Activated B cell treated with CpG ODN at 0.5 μM for 24 hours (primary cell): ENCODE data around the gene ACTR1A. TPM values are rescaled to one million over a fixed set of nuclear protein-coding genes. Genes with fewer than 3 reads are reported as not detected.
"Not testable (repeated sequence)": the region's sequence is repeated elsewhere in the genome, so short reads cannot be mapped to it uniquely, and the experiment has no call there.

Experiments
- ATAC-seq: fragments of 200-7000 bp; cut with Tn5 transposase; one replicate; pipeline ENCODE4 v1.10.0; 2021; ENCODE audit warnings: low read depth, mild to moderate bottlenecking, moderate library complexity
- CTCF ChIA-PET: fragments of 350-600 bp; sonication (Branson Sonifier 250); formaldehyde crosslinking; loops from one replicate; lab custom pipeline; 2021; ENCODE audit warnings: antibody characterized with exemption; lab: Charles Lee
- POLR2A ChIA-PET: fragments of 350-600 bp; sonication (Branson Sonifier 250); formaldehyde crosslinking; loops from one replicate; lab custom pipeline; 2021; ENCODE audit warnings: antibody characterized with exemption; lab: Charles Lee
- DNase-seq: peaks from one replicate; pipeline ENCODE4 v3.0.0; 2022
- H3K27ac Mint-ChIP-seq: one replicate; pipeline ENCODE4 v1.8.0; 2020; ENCODE audit warnings: mixed read lengths
- H3K27me3 Mint-ChIP-seq: one replicate; pipeline ENCODE4 v1.8.0; 2021; ENCODE audit warnings: mixed read lengths
- H3K36me3 Mint-ChIP-seq: one replicate; pipeline ENCODE4 v1.8.0; 2021; ENCODE audit warnings: low read depth, mixed read lengths
- H3K4me1 Mint-ChIP-seq: one replicate; pipeline ENCODE4 v1.8.0; 2021; ENCODE audit warnings: mixed read lengths
- H3K4me3 Mint-ChIP-seq: one replicate; pipeline ENCODE4 v1.8.0; 2020; ENCODE audit warnings: mild to moderate bottlenecking, mixed read lengths
- H3K9me3 Mint-ChIP-seq: one replicate; pipeline ENCODE4 v1.8.0; 2020; ENCODE audit warnings: mixed read lengths
- intact Hi-C: fragments of 100-400 bp; cut with micrococcal nuclease; formaldehyde crosslinking; loops from one replicate; pipeline ENCODE4 v1.15.1; 2024
- total RNA-seq: library from RNA; stranded (reverse); gene quantifications from 2 replicates; pipeline ENCODE4 v1.2.3, GENCODE V29; 2022
- TF ChIP-seq, protein P1 (sequence below): fragments of 200-600 bp; IDR thresholded peaks from one replicate; pipeline ENCODE4 v1.8.0; 2022; ENCODE audit warnings: antibody characterized with exemption, mild to moderate bottlenecking

ACTR1A gene
- total RNA-seq, 1 donor from 2014 or later: 71.9 TPM

DNA sequence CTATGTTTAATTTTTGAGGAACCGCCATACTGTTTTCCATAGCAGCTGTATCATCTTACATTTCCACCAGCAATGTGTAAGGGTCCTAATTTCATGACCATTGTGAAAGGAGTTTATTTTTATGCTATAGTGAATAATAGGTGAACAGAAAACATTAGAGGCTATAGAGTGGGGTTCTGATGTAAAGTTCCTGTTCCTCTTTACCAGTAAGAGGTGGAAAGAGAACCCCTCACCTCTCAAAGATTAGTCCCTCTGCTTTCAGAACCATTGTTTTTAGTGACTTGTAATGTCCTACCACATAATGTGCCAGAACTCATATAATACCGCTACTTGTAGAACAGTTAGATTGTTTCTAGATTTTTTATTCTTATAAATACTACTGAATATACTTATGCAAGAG, 35.4 kb upstream of the ACTR1A start:
- intact Hi-C loops: no loop called here
- TF ChIP-seq, protein P1, sequence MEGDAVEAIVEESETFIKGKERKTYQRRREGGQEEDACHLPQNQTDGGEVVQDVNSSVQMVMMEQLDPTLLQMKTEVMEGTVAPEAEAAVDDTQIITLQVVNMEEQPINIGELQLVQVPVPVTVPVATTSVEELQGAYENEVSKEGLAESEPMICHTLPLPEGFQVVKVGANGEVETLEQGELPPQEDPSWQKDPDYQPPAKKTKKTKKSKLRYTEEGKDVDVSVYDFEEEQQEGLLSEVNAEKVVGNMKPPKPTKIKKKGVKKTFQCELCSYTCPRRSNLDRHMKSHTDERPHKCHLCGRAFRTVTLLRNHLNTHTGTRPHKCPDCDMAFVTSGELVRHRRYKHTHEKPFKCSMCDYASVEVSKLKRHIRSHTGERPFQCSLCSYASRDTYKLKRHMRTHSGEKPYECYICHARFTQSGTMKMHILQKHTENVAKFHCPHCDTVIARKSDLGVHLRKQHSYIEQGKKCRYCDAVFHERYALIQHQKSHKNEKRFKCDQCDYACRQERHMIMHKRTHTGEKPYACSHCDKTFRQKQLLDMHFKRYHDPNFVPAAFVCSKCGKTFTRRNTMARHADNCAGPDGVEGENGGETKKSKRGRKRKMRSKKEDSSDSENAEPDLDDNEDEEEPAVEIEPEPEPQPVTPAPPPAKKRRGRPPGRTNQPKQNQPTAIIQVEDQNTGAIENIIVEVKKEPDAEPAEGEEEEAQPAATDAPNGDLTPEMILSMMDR: no peak
- peaks cover 19% of the 10 kb centered on the region for H3K4me1 Mint-ChIP-seq
- DNase-seq: no peak
- H3K27ac Mint-ChIP-seq: no peak overlapping the region
- no peaks in the 10 kb centered on the region for H3K9me3 Mint-ChIP-seq
- H3K4me3 Mint-ChIP-seq: no peak overlapping the region
- ChIA-PET CTCF (no interaction called here), POLR2A (no interaction called here)
- H3K36me3 Mint-ChIP-seq: peaks cover 6% of the 10 kb centered on the region
- no peaks in the 10 kb centered on the region for H3K27me3 Mint-ChIP-seq
- no peak for ATAC-seq

DNA sequence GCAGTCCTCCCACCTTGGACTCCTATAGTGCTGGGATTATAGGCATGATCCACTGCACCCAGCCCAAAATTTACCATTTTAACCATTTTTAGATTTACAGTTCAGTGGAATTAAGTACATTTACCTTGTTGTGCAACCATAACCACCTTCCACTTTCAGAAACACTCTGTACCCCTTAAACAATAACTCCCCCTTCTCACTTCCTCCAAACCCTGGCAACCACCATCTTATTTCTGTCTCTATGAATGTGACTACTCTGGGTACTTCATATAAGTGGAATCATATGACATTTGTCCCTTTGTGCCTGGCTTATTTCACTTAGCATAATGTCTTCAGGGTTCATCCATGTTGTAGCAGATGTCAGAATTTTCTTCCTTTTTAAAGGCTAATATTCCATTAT, 34.9 kb upstream of the ACTR1A start:
- no peak overlapping the region for H3K4me3 Mint-ChIP-seq
- no peak overlapping the region for H3K27ac Mint-ChIP-seq
- TF ChIP-seq, protein P1: no peak
- DNase-seq (no peak), ATAC-seq (no peak)
- H3K27me3 Mint-ChIP-seq: no peaks in the 10 kb centered on the region
- H3K9me3 Mint-ChIP-seq: no peaks in the 10 kb centered on the region
- H3K36me3 Mint-ChIP-seq: peaks cover 6% of the 10 kb centered on the region
- ChIA-PET POLR2A (no interaction called here), CTCF (no interaction called here)
- intact Hi-C loops: no loop called here
- peaks cover 19% of the 10 kb centered on the region for H3K4me1 Mint-ChIP-seq

GRCh38 chr10:102535481-102536147, 33.1 kb upstream of the ACTR1A start:
- no peak for ATAC-seq
- Mint-ChIP-seq H3K27ac (no peak overlapping the region), H3K4me3 (no peak overlapping the region), H3K27me3 (no peaks in the 10 kb centered on the region), H3K36me3 (peaks cover 6% of the 10 kb centered on the region), H3K4me1 (peaks cover 19% of the 10 kb centered on the region), H3K9me3 (no peaks in the 10 kb centered on the region)
- TF ChIP-seq, protein P1: no peak
- ChIA-PET CTCF (no interaction called here), POLR2A (no interaction called here)
- DNase-seq: no peak
- intact Hi-C loops: no loop called here

DNA sequence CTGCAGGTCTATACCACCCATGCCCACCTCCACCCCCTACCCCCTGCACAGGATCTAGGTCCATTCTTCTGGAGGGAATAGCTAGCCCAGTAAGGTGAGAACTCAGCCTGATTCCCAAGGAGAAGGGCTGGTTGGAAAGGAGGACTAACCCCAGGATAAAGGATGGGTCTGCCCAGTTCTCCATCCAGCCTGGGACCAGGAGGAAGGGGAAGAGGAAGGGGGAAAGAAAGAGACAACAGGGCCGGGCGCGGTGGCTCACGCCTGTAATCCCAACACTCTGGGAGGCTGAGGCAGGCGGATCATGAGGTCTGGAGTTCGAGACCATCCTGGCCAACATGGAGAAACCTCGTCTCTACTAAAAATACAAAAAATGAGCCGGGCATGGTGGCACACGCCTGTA, 32.5 kb upstream of the ACTR1A start:
- CTCF ChIA-PET: not testable (repeated sequence)
- peaks cover 19% of the 10 kb centered on the region for H3K4me1 Mint-ChIP-seq

GRCh38 chr10:102534333-102534732, 31.8 kb upstream of the ACTR1A start:
- no peak for DNase-seq
- peaks cover 6% of the 10 kb centered on the region for H3K36me3 Mint-ChIP-seq

More for the DNA sequence above, 32.5 kb upstream of the ACTR1A start:
- H3K4me3 Mint-ChIP-seq, H3K27ac Mint-ChIP-seq, ATAC-seq, H3K27me3 Mint-ChIP-seq, H3K36me3 Mint-ChIP-seq, DNase-seq, intact Hi-C loops, H3K9me3 Mint-ChIP-seq, POLR2A ChIA-PET: not testable (repeated sequence)

More at GRCh38 chr10:102534333-102534732, 31.8 kb upstream of the ACTR1A start:
- Mint-ChIP-seq H3K9me3 (no peaks in the 10 kb centered on the region), H3K27ac (no peak overlapping the region), H3K27me3 (no peaks in the 10 kb centered on the region), H3K4me3 (no peak overlapping the region), H3K4me1 (peaks cover 19% of the 10 kb centered on the region)
- ATAC-seq: no peak
- ChIA-PET POLR2A (interaction anchor here (0.6 to 1.0 kb wide), 2 partner anchors 13 to 139 kb away, joined by 3 read pairs; no protein-coding TSS in a partner anchor), CTCF (no interaction called here)
- TF ChIP-seq, protein P1: no peak
- intact Hi-C loops: no loop called here
